HG03342 (cell line): Measurements from ENCODE around the gene GNG12.

Experiments used
- ATAC-seq: cut with Tn5 transposase; IDR thresholded peaks from one replicate; pipeline ENCODE4 v1.9.1; 2021; ENCODE audit warnings: mild to moderate bottlenecking, moderate library complexity; ENCODE audit not compliant: unreplicated experiment

GNG12 gene

GRCh38 chr1:67788238-67788790, 45.0 kb downstream of the GNG12 start:
- ATAC-seq, result no peak

- ATAC-seq, result no peak
Observed at GRCh38 chr1:67787746-67788145, 45.5 kb downstream of the GNG12 start.

GRCh38 chr1:67785847-67786753, 47.2 kb downstream of the GNG12 start:
- no peak for ATAC-seq

- no peak for ATAC-seq
Observed at GRCh38 chr1:67784545-67785186, 48.6 kb downstream of the GNG12 start.

- ATAC-seq, result no peak
Observed at GRCh38 chr1:67780637-67781036, 52.6 kb downstream of the GNG12 start.

GRCh38 chr1:67777440-67777839, 55.8 kb downstream of the GNG12 start:
- no peak for ATAC-seq

GRCh38 chr1:67777016-67777415, 56.3 kb downstream of the GNG12 start:
- ATAC-seq, result no peak

- ATAC-seq, result no peak
Observed at GRCh38 chr1:67773462-67773861, 59.8 kb downstream of the GNG12 start.

GRCh38 chr1:67771749-67772148, 61.5 kb downstream of the GNG12 start:
- ATAC-seq, result no peak

GRCh38 chr1:67771152-67771551, 62.1 kb downstream of the GNG12 start:
- ATAC-seq, result no peak

- no peak for ATAC-seq
Observed at GRCh38 chr1:67769633-67770256, 63.5 kb downstream of the GNG12 start.

- ATAC-seq, result no peak
Observed at GRCh38 chr1:67768480-67768879, 64.8 kb downstream of the GNG12 start.

GRCh38 chr1:67767103-67767782, 66.0 kb downstream of the GNG12 start:
- ATAC-seq, result no peak

- ATAC-seq, result peak; percentile 53
Observed at GRCh38 chr1:67766141-67766978, 66.9 kb downstream of the GNG12 start.

- no peak for ATAC-seq
Observed at GRCh38 chr1:67764633-67765032, 68.6 kb downstream of the GNG12 start.

- ATAC-seq, result no peak
Observed at GRCh38 chr1:67761730-67762129, 71.5 kb downstream of the GNG12 start.

GRCh38 chr1:67761091-67761490, 72.2 kb downstream of the GNG12 start:
- no peak for ATAC-seq

GRCh38 chr1:67760030-67760821, 73.0 kb downstream of the GNG12 start:
- peak; percentile 100 for ATAC-seq

GRCh38 chr1:67759692-67760029, 73.6 kb downstream of the GNG12 start:
- peak; percentile 36 for ATAC-seq
